ENCODE data around the gene UGT1A7. TPM values are rescaled to one million over a fixed set of nuclear protein-coding genes. Genes with fewer than 3 reads are reported as not detected.

Gene UGT1A7
- total and polyA plus RNA-seq, 4 donors, result 0.45 TPM; not detected in 3

DNA sequence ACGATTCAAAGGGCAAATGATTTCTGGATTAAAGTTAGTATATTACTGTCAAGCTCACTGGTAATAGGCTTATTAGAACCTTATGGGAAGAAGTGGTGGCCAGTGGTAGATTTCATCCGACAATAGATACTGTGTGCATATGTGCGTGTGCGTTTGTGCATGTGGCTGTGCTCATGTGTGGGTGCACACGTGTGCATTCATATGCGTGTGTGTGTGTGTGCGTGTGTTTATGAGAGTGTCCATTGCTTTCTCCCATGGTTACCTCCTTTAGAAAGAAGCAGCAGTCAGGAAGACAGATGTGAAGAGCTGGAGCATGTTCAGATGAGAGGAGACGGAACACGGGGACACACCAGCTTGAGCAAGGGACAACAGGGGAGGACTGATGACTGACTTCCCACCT lies 87.6 kb downstream of the UGT1A7 start:
- TF ChIP-seq, protein P1, sequence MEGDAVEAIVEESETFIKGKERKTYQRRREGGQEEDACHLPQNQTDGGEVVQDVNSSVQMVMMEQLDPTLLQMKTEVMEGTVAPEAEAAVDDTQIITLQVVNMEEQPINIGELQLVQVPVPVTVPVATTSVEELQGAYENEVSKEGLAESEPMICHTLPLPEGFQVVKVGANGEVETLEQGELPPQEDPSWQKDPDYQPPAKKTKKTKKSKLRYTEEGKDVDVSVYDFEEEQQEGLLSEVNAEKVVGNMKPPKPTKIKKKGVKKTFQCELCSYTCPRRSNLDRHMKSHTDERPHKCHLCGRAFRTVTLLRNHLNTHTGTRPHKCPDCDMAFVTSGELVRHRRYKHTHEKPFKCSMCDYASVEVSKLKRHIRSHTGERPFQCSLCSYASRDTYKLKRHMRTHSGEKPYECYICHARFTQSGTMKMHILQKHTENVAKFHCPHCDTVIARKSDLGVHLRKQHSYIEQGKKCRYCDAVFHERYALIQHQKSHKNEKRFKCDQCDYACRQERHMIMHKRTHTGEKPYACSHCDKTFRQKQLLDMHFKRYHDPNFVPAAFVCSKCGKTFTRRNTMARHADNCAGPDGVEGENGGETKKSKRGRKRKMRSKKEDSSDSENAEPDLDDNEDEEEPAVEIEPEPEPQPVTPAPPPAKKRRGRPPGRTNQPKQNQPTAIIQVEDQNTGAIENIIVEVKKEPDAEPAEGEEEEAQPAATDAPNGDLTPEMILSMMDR (IDR thresholded peaks at IDR 0.05; ENCODE audit: control extremely low read depth, extremely low read depth), result no peak
- Histone ChIP-seq H3K9me3 (ENCODE audit: control insufficient read depth in 4 of 4, insufficient read depth in 3 of 4, low read length in 3 of 4) (no peaks in the 10 kb centered on the region), H3K27me3 (ENCODE audit: control insufficient read depth in 3 of 3, insufficient read depth in 3 of 3, low read length in 2 of 3) (no peaks in the 10 kb centered on the region), H3K4me3 (no peak overlapping the region), H3K36me3 (ENCODE audit: control insufficient read depth in 4 of 4, insufficient read depth in 4 of 4, low read length in 4 of 4) (no peaks in the 10 kb centered on the region), H3K9ac (ENCODE audit: insufficient read depth in 1 of 2, low read length in 2 of 2) (no peak overlapping the region), H3K27ac (ENCODE audit: low read depth in 1 of 2, low read length in 1 of 2) (no peak overlapping the region), H3K4me1 (ENCODE audit: control insufficient read depth in 5 of 5, insufficient read depth in 5 of 5, low read length in 5 of 5) (no peaks in the 10 kb centered on the region)
- DNase-seq (no peak), ATAC-seq (ENCODE audit: insufficient read depth, low FRiP score) (no peak)
- WGBS, 2 donors, result 93 to 97% methylated on average over 9 of the region's 9 CpGs

DNA sequence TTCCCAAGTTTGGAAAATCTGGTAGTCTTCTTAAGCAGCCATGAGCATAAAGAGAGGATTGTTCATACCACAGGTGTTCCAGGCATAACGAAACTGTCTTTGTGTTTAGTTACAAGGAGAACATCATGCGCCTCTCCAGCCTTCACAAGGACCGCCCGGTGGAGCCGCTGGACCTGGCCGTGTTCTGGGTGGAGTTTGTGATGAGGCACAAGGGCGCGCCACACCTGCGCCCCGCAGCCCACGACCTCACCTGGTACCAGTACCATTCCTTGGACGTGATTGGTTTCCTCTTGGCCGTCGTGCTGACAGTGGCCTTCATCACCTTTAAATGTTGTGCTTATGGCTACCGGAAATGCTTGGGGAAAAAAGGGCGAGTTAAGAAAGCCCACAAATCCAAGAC lies 90.5 kb downstream of the UGT1A7 start:
- no peaks in the 10 kb centered on the region for H3K27me3 ChIP-seq (ENCODE audit: control insufficient read depth in 3 of 3, insufficient read depth in 3 of 3, low read length in 2 of 3)
- H3K36me3 ChIP-seq (ENCODE audit: control insufficient read depth in 4 of 4, insufficient read depth in 4 of 4, low read length in 4 of 4), result no peaks in the 10 kb centered on the region
- TF ChIP-seq, protein P1 (IDR thresholded peaks at IDR 0.05; ENCODE audit: control extremely low read depth, extremely low read depth), result no peak
- 90 to 92% methylated on average over 16 of the region's 16 CpGs for WGBS, 2 donors
- no peak overlapping the region for H3K9ac ChIP-seq (ENCODE audit: insufficient read depth in 1 of 2, low read length in 2 of 2)
- H3K9me3 ChIP-seq (ENCODE audit: control insufficient read depth in 4 of 4, insufficient read depth in 3 of 4, low read length in 3 of 4), result peaks cover 0 to 6% (median 0%) of the 10 kb centered on the region in 4 donors
- H3K4me1 ChIP-seq (ENCODE audit: control insufficient read depth in 5 of 5, insufficient read depth in 5 of 5, low read length in 5 of 5), result no peaks in the 10 kb centered on the region
- H3K27ac ChIP-seq (ENCODE audit: low read depth in 1 of 2, low read length in 1 of 2), result no peak overlapping the region
- no peak overlapping the region for H3K4me3 ChIP-seq
- no peak for ATAC-seq (ENCODE audit: insufficient read depth, low FRiP score)
- no peak for DNase-seq

DNA sequence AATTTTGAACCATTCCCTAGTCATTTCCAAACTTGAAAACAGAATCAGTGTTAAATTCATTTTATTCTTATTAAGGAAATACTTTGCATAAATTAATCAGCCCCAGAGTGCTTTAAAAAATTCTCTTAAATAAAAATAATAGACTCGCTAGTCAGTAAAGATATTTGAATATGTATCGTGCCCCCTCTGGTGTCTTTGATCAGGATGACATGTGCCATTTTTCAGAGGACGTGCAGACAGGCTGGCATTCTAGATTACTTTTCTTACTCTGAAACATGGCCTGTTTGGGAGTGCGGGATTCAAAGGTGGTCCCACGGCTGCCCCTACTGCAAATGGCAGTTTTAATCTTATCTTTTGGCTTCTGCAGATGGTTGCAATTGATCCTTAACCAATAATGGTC lies 90.9 kb downstream of the UGT1A7 start:
- no peak for DNase-seq
- TF ChIP-seq, protein P1 (IDR thresholded peaks at IDR 0.05; ENCODE audit: control extremely low read depth, extremely low read depth), result no peak
- ATAC-seq (ENCODE audit: insufficient read depth, low FRiP score), result no peak
- Histone ChIP-seq H3K36me3 (ENCODE audit: control insufficient read depth in 4 of 4, insufficient read depth in 4 of 4, low read length in 4 of 4) (no peaks in the 10 kb centered on the region), H3K9ac (ENCODE audit: insufficient read depth in 1 of 2, low read length in 2 of 2) (no peak overlapping the region), H3K4me1 (ENCODE audit: control insufficient read depth in 5 of 5, insufficient read depth in 5 of 5, low read length in 5 of 5) (no peaks in the 10 kb centered on the region), H3K27me3 (ENCODE audit: control insufficient read depth in 3 of 3, insufficient read depth in 3 of 3, low read length in 2 of 3) (no peaks in the 10 kb centered on the region), H3K9me3 (ENCODE audit: control insufficient read depth in 4 of 4, insufficient read depth in 3 of 4, low read length in 3 of 4) (peaks cover 0 to 9% (median 0%) of the 10 kb centered on the region in 4 donors), H3K27ac (ENCODE audit: low read depth in 1 of 2, low read length in 1 of 2) (no peak overlapping the region), H3K4me3 (no peak overlapping the region)
- WGBS, 2 donors, result 69 to 73% methylated on average over 5 of the region's 5 CpGs

DNA sequence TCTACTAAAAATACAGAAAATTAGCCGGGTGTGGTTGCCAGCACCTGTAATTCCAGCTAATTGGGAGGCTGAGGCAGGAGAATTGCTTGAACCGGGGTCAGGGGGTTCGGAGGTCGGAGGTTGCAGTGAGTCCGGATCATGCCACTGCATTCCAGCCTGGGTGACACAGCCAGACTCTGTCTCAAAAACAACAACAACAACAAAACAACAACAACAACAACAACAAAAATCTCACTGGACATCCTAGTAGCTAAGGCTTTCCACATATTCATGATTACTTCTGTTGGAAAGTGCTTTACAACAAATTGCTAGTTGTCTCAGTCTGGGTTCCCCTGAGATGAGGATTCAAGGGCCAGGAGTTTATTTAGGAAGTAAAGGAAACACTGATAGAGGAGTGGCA lies 92.2 kb downstream of the UGT1A7 start:
- ATAC-seq (ENCODE audit: insufficient read depth, low FRiP score) (no peak), DNase-seq (no peak)
- Histone ChIP-seq H3K36me3 (ENCODE audit: control insufficient read depth in 4 of 4, insufficient read depth in 4 of 4, low read length in 4 of 4) (no peaks in the 10 kb centered on the region), H3K4me3 (no peak overlapping the region), H3K9me3 (ENCODE audit: control insufficient read depth in 4 of 4, insufficient read depth in 3 of 4, low read length in 3 of 4) (peaks cover 0 to 12% (median 0%) of the 10 kb centered on the region in 4 donors), H3K27me3 (ENCODE audit: control insufficient read depth in 3 of 3, insufficient read depth in 3 of 3, low read length in 2 of 3) (no peaks in the 10 kb centered on the region), H3K9ac (ENCODE audit: insufficient read depth in 1 of 2, low read length in 2 of 2) (no peak overlapping the region), H3K27ac (ENCODE audit: low read depth in 1 of 2, low read length in 1 of 2) (no peak overlapping the region), H3K4me1 (ENCODE audit: control insufficient read depth in 5 of 5, insufficient read depth in 5 of 5, low read length in 5 of 5) (no peaks in the 10 kb centered on the region)
- 90 to 96% methylated on average over 5 of the region's 5 CpGs for WGBS, 2 donors
- TF ChIP-seq, protein P1 (IDR thresholded peaks at IDR 0.05; ENCODE audit: control extremely low read depth, extremely low read depth), result no peak

Measured in lung (tissue), 12 donors.